Left colon (tissue), 2 donors: ENCODE results near the gene ORAI2. TPM values are rescaled to one million over a fixed set of nuclear protein-coding genes. Genes with fewer than 3 reads are reported as not detected.
A peak's percentile ranks its signal among the peaks of the same experiment; 100 is the strongest.

ENCODE experiments used
- ATAC-seq: fragments of 200-7000 bp; cut with Tn5 transposase; one replicate; pipeline ENCODE4 v1.9.1; 2020; ENCODE audit warnings: mild to moderate bottlenecking, moderate library complexity
- DNase-seq, 2 donors: peaks; one replicate each; pipeline ENCODE4 v3.0.0-alpha.2; 2020
- intact Hi-C, 2 donors: fragments of 100-400 bp; cut with DNase I in 1 of 2; cut with micrococcal nuclease in 1 of 2; formaldehyde crosslinking; loops; one replicate each; pipeline versions ENCODE4 v1.11.2 to v1.14.0; 2022; cut with DNase I, micrococcal nuclease
- total RNA-seq, 2 donors: library from RNA; stranded (reverse); fragmentation: NEBNext Ultra II Directional; extraction: Animal tissue kit (Norgen Biotek cat#: 25700); gene quantifications; one replicate each; pipeline ENCODE4 v1.2.1, GENCODE V29; 2021
- donor health status: DM: no; HTN: no; CAD: no.
- donor health status: DM: yes; HTN: yes; CAD: no.

ORAI2 gene
- total RNA-seq, 2 donors from 2014 or later: 4.2 to 6.8 TPM

DNA sequence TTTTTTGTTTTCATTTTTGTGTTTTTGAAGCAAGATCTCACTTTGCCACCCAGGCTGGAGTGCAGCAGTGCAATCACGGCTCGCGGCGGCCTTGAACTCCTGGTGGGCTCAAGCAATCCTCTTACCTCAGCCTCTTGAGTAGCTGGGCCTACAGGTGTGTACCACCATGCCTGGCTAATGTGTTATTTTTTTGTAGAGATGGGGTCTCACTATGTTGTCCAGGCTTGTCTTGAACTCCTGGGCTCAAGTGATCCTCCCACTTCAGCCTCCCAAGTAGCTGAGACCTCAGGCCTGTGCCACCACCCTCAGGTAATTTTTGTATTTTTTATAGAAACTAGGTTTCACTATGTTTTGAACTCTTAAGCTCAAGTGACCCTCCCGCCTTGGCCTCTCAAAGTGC lies 22.5 kb upstream of the ORAI2 start:
- DNase-seq: no peak
- intact Hi-C loops: no loop called here
- no peak for ATAC-seq

DNA sequence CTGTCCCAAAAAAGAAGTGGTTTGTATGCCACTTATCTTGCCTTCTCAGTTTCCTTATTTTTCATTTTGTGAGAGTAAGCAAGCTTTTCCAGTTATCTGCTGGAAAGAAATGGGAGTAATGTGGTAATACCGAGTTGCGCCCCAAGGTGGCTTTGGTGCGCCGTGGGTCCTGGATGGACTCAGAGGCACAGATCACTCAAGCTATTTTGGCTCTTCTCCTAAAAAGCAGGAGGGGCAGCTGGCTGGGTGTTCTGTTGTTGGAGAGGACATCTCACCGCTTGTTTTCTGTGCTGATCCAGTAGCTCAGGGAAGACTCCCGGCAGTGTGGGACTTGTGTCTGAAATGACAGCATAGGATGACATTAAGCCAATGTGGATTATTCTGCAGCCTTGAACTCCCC lies 20.8 kb upstream of the ORAI2 start:
- peak; percentile 38 for ATAC-seq
- peak in 1 of 2 donors; percentile 48 for DNase-seq
- intact Hi-C loops: no loop called here

DNA sequence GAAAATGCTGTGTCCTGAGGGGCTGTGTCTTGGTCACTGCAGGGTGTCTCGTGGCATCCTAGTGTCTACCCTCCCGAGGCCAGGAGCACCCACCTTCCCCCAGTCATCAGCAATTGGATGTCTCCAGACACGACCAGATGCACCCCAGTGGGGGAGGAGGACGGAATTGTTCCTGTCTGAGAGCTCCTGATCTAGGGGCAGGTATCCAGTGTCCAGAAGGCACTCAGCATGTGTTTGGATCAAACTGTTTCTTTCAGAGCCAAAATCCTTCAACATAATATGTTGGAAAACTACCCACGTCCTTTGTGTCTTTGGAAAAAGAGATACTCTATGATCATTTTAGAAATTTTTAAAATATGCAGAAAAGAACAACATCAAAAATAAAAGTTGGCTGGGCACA lies 20.3 kb upstream of the ORAI2 start:
- DNase-seq (no peak), ATAC-seq (no peak)
- intact Hi-C loops: no loop called here

DNA sequence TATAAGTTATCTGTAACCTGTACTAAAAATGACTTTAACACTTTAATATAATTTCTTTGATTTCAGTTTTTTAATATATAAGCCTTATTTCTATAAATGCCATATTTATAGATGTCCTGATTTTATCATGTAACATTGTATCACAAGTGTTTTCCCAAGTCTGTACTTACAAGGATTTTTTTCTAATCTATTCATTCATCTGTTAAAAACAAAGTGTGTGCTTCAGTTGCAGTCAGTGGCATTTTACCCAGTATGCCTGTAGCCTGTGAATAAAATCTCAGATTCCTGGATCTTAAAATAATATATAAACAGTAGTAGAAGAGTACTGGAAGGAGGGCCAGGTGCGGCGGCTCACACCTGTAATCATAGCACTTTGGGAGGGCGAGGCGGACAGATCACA lies 19.8 kb upstream of the ORAI2 start:
- intact Hi-C loops: no loop called here
- DNase-seq (no peak), ATAC-seq (no peak)

DNA sequence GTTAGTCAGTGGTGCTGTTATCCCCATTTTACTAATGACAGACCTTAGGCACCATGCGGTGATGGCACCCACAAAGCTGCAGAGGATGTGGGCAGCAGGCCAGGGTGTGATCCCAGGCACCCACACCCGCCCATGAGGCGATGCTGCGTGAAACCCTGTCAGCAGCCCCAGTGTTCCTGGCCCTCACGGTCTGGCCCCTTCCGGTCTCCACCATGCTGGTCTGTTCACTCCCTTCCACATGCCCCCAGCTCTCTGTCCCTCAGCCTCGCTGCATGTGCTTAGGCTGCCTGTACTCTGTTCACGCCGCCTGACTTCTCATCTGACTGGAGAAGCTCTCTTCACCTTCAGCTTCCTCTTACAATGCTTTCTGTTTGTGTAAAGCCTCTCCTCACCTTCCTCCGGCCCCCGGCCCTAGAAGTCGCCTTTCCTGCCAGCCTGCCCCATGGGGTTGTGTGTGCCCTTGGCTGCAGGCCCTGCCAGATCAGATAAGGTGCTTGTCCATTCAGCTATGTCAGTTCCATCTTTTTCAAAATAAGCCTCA lies 17.6 kb upstream of the ORAI2 start:
- ATAC-seq: peak; percentile 25
- DNase-seq: peak in 1 of 2 donors; percentile 38
- intact Hi-C loops: no loop called here

DNA sequence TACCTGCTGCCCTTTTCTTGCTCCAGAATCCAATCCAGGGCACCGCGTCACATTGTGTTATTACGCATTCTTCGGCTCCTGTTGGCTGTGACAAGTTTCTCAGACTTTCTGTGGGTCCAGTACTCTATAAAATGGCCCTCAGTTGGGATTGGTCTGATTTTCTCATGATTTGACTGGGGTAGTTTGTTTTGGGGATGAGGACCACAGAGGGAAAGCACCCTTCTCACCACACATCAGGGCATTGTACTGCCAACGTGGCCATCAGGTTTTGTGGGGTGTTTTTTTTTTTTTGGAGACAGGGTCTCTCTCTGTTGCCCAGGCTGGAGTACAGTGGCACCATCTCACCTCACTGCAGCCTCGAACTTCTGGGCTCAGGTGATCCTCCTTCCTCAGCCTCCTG lies 17.0 kb upstream of the ORAI2 start:
- DNase-seq: no peak
- no peak for ATAC-seq
- intact Hi-C loops: no loop called here

DNA sequence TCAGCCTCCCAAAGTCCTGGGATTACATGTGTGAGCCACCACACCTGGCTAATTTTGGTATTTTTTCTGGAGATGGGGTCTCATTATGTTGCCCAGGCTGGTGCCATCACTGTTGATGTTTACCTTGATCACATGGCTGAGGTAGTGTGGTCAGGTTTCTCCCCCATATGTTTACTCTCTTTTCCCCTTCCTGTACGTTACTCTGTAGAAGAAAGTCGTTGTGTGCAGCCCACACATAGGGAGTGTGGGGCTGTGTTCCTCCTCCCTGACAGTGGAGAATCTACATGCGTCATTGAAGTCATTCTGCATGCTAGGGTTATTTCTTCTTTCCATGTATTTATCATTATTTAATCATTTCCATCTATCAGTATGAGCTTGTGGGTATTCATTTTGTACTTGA lies 16.3 kb upstream of the ORAI2 start:
- DNase-seq (no peak), ATAC-seq (no peak)
- intact Hi-C loops: no loop called here

DNA sequence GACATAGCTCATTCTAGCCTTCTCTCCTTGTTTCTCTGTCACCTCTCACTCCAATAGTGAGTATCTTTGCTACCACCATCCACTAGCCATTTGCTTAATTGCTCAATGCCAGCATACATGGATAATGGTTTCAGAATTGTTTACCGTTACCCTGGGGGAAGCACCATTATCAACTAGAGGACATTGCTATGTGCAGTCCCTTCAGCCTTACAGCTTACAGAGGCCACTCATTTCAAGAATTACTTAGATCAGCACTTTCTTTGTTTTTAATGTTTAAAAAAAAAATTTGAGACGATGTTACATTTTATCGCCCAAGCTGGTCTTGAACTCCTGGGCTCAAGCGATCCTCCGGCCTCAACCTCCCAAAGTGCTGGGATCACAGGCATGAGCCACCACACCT lies 14.8 kb upstream of the ORAI2 start:
- intact Hi-C loops: no loop called here
- ATAC-seq (no peak), DNase-seq (no peak)

DNA sequence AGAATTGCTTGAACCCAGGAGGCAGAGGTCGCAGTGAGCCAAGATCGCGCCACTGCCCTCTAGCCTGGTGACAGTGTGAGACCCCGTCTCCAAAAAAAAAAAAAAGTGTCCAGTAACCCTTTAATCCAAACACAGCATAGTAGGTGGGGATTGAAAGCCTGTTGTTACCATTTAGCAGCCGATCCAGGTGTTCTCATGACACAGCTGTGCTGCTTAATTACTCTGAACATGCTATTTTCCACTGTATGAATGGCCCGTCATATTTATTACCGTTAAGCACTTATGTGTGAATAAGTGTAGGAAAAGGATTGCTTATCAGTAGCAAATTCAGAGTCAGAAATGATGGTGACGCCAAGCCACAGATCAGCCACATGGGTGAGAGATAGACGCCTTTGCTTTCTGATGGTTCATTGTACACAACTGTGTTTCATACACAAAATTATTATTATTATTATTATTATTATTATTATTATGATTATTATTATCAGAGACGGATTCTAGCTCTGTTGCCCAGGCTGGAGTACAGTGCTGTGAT lies 11.6 kb upstream of the ORAI2 start:
- DNase-seq (no peak), ATAC-seq (no peak)
- intact Hi-C loops: no loop called here

DNA sequence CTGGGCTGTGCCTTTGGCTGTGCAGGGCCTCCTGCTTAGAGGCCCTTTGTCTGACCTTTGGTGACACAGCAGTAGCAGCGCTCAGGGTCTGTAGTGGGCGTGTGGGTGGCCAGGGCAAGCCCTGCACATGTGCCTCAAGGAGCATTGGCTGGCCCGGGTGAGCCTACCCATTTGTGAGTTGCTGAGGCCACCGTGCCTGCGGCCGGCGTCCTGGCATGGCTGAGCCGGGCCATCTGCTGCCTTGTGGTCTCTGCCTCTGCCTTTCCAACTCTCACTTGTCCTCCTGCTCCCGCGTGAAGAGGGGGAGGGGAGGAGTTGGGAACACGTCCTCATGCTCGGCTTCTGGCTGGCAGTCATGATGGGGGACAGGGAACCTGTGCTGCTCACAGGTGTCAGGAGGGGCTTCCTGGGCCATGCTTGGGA lies 9.2 kb upstream of the ORAI2 start:
- ATAC-seq: no peak
- DNase-seq: no peak
- intact Hi-C loops: no loop called here

DNA sequence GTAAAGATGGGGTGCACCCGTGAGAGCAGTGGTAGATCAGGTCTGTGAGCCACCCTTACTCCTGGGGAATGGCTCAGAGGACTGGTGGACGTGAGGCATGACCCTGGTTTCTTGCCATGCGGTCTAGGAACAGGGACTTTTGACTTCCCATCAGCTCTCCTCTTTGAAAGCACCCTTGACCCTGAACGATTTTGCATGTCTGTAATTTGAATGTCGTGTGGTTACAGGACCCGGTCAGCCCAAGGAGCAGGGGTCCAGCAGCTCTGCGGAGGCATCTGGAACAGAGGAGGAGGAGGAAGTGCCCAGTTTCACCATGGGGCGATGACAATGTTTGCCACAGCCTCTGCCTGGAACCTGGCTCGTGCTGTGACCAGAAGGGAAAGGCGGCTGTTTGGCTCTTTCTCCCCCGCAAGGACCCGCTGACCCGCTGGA lies 8.6 kb upstream of the ORAI2 start:
- intact Hi-C loops: no loop called here
- ATAC-seq (no peak), DNase-seq (peak in 1 of 2 donors; percentile 38)

DNA sequence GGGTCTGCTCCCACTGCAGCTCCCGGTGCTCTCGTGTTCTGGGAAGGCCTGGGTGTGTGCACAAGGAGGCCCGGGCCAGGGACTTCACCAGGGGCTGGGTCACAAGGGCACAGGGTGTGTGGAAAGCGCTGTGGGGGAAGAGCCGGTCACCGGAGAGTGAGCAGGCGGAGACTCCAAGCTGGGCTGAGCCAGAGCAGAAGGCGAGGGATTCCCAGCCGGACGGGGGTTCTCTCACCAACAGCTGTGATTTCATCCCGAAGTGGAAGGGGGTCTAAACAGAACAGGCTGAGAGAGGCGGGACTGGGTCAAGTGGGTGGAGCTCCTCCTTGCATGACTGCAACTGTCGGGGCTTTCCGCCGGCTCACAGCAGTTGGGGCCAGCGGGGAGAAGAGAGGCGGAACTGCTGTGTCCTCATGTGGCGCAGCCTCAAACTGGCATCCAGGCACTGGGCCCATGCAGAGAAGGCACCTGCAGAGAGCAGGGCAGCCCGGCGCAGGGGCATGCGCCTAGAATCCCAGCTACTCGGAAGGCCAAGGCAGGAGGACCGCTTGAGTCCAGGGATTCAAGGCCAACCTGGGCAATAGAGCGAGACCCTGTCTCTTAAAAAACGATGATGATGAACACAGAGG lies 7.6 kb upstream of the ORAI2 start:
- intact Hi-C loops: no loop called here
- DNase-seq (peak; percentile 71 to 80), ATAC-seq (peak; percentile 60)

DNA sequence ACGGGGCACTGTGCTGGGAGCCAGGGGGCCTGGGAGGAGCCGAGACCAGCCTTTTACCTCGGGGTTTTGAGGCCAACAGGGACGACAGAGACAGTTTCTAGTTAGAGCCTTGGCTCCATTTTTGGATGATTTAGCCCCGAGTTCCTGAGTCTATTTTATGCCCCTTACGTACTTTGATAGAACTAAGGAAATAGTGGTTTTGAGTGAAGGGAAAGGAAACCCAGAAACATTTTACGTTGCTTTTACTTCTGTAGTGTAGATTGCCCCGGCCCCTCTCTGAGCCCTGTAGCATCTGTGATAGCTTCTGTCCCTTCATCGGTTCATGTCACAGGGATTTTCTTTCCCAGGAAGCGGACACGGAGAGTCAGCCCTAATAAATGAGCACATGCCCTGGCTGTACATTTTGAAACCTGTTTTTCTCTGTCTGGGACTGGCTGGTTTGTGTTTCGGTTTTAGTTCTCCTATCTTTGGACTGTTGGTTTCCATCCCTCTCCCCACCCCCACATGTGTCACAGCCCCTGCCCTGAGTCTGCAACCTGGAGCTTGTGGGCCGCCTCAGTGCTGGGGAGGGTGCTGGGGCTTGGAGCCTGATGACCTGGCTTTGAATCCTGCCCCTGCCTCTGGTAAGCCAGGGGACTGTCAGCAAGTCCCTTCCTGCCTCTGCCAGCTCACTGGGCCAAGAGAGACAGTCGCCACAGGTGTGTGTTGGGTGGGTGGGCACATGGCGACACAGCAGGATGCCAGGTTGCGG lies 6.9 kb upstream of the ORAI2 start:
- ATAC-seq: peak; percentile 40
- DNase-seq: peak; percentile 55 to 69
- intact Hi-C loops: no loop called here

DNA sequence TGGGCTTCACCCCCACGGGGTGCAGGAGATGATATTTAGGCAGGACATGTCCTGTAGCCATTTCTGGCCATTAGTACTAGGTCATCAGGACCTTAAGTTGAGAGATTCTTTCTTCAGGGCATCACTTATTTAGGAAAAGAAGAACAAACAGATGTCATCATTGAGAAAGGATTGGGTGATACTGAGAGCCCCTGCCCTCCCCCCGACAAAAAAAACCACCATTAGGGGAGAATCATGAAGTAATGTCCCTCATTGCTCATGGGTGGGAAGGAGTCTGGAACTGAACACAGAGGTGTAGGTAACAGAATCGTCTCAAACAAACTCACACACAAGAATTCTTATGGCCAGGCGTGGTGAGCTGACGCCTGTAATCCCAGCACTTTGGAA lies 6.4 kb upstream of the ORAI2 start:
- ATAC-seq: no peak
- intact Hi-C loops: no loop called here
- no peak for DNase-seq

DNA sequence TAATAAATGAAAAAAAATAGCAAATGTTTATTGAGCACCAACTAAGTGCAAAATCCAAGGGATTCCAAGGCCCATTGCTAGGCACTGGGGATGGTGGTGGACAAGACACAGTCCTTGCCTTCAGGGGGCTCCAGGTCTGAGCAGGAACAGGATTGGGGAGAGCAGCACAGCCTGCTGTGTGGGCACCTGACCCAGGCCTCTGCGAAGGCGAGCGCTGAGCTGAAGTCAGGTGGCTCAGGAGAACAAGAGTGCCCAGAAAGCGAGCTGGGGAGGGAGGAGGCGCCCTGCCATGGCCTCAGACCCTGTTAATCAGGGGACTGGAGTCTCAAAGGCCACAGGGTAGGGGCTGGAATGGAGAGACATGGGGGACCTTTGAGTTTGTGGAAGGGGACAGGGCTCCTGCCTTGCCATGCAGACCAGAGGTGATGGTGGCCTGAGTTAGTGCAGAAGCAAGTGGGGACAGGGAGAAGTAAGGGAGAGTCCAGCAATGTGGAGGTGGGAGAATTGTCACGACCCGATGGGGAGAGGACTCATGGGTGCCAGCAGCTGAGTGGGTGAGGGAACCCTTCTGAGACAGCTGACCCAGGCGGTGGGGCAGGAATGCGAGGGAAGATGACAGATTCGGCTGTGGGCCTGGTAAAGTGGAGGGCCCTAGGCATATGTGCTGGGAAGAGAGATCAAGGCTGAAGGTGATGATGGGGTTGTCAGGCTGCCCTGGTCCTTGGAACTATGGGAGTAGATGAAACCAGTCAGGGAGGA lies 4.1 kb upstream of the ORAI2 start:
- ATAC-seq: no peak
- no peak for DNase-seq
- intact Hi-C loops: no loop called here

DNA sequence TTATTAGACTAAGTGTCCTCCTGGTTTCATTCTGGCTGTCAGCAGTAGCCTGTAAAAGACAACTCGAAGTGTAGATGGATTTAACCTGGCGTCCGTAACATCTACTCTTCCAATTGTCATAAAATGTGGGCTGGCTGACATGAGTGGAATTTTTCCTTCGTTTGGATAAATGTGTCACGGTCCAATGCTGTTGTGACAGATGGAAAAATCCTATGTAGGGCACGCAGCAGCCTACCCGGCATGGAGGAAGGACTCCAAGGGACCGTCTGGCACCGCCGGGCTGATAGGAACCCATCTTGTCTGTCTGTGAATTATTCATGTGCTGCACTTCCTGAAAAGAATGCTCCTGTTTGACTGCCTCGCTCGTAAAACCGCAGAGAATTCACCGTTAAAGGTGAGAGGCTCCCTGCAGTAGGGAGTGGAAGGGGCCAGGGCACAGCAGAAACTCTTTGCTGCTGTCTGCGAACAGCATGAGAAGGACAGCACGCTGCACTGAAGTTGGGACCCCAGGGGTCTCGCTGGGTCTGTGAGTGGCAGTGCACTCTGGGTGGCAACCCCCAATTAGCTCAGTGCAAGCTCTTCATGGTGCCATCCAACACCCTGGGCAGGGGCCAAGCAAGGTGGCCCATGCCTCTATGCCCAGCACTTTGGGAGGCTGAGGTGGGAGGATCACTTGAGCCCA lies 1.6 kb upstream of the ORAI2 start:
- DNase-seq (peak; percentile 60 to 65), ATAC-seq (peak; percentile 81)
- intact Hi-C loops: no loop called here

DNA sequence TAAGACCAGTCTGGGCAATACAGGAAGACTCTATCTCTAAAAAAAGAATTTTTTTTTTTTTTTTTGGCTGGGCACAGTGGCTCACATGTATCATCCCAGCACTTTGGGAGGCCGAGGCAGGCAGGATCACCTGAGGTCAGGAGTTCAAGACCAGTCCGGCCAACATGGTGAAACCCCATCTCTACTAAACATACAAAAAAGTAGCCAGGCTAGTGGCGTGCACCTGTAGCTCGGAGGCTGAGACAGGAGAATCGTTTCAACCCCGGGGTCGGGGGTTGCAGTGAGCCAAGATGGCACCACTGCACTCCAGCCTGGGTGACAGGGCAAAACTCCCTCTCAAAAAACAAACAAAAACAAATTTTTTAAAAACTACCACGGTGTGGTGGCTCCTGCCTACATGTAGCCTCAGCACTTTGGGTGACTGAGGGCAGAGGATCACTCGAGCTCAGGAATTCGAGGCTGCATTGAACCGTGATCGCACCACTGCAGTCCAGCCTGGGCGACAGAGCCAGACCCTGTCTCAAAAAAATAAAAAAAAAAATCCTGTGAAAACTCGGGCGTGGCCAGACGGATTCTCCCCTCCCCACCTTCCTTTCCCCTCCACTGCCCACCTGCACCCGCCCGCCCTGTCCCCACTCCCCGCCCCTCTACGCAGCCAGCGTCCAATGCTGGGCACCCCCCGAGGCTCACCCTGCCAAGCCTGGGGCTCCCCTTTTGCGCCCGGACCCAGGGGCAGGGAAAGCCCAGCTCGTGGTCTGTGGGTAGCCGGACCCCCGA lies 745 bp upstream of the ORAI2 start:
- DNase-seq (no peak), ATAC-seq (peak; percentile 17)
- intact Hi-C loops: no loop called here

DNA sequence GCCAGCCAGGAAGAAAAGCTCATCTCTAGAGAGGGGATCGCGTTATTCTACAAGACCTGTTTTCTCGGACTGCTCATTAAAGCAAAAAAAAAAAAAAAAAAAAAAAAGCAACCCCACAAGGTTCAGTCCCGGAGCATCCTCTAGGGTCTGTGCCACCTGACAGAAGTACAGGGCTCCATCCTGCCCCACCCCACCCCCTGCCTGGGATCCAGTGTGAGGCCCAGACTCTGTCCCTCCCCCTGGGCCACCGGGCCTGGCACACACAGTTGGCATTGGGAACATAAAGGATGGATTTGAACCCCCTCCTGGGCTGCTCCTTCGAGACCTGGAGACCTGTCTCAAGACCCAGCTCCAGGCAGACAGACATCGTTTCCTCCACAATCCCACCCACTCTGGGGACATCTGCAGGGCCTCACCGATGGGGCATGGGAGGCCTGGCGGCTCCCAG lies 688 bp downstream of the ORAI2 start:
- intact Hi-C loops: no loop called here
- DNase-seq: no peak
- ATAC-seq: no peak
